Neural cell (in vitro differentiated cells): ENCODE results near the gene MXRA7.

Experiments
- CTCF ChIP-seq: fragments of 450-650 bp; IDR thresholded peaks from 2 replicates; pipeline ENCODE4 v1.5.1; 2014; ENCODE audit warnings: antibody characterized with exemption, mild to moderate bottlenecking, moderate library complexity; ENCODE audit not compliant: poor library complexity, severe bottlenecking
- EP300 ChIP-seq: fragments of 450-650 bp; conservative IDR thresholded peaks from 2 replicates; pipeline ENCODE4 v1.6.1; 2014; ENCODE audit warnings: antibody characterized with exemption, mild to moderate bottlenecking, moderate library complexity; ENCODE audit not compliant: poor library complexity, severe bottlenecking
- EZH2 ChIP-seq: fragments of 200-600, 300-800 bp; shearing (Covaris generic), sonication (generic); IDR thresholded peaks from 2 replicates; pipeline ENCODE4 v1.6.1; 2014; ENCODE audit warnings: antibody characterized with exemption, low read length, borderline replicate concordance, mild to moderate bottlenecking; ENCODE audit not compliant: insufficient read depth, poor library complexity, severe bottlenecking
- MXI1 ChIP-seq: fragments of 450-650 bp; conservative IDR thresholded peaks from 2 replicates; pipeline ENCODE4 v1.6.1; 2014; ENCODE audit warnings: antibody characterized with exemption, mild to moderate bottlenecking; ENCODE audit not compliant: poor library complexity, severe bottlenecking
- POLR2AphosphoS5 ChIP-seq: IDR thresholded peaks from 2 replicates; pipeline ENCODE4 v1.6.1; 2012
- RAD21 ChIP-seq: fragments of 450-650 bp; conservative IDR thresholded peaks from 2 replicates; pipeline ENCODE4 v1.6.1; 2014; ENCODE audit warnings: antibody characterized with exemption, mild to moderate bottlenecking, moderate library complexity
- REST ChIP-seq: IDR thresholded peaks from 2 replicates; pipeline ENCODE4 v1.6.1; 2012; ENCODE audit warnings: borderline replicate concordance
- TAF1 ChIP-seq: IDR thresholded peaks from 2 replicates; pipeline ENCODE4 v1.6.1; 2012; ENCODE audit warnings: low read depth

DNA sequence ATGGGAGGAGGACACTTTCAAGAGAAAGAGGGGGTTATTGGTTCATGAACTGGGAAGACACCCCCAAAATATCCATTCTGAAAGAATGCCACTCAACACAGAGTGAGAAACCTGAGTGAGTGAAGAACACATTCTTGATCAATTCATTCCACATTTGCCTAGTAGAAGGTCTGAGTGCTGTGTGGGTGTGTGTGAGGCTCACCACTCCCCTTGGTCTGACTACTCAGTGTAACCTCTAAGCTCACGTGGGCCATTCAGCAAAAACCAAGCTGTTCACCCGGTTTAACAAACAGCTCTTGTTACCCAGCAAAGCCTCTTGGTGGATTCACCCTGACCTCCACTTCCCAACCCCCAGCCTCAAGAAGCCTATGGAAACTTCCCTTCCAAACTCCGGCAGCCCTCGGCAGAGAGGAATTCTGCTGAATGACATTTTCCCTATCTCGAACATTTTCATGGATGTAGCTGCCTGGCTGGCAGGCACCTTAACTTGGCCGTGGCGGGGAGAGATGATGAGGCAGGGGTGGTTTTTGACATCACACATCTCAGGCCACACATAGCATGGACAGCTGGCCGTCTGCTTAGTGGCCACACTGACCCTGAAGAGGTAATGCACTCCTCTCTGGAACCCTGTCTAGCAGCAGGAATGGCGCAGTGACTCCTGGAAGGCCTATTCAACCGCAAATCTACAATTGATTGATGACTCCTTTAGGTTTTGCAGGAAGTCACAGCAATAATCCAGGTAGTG is 78.8 kb downstream of the MXRA7 start:
- TF ChIP-seq TAF1 (no peak), EZH2 (no peak), CTCF (no peak), REST (no peak), EP300 (no peak), POLR2AphosphoS5 (no peak), RAD21 (no peak), MXI1 (no peak)
